HepG2 (cell line): ENCODE data around the gene ZNF48. TPM values are rescaled to one million over a fixed set of nuclear protein-coding genes. Genes with fewer than 3 reads are reported as not detected.

Experiments used
- ETS1 ChIP-seq: sonication (generic); formaldehyde crosslinking; IDR thresholded peaks from 2 replicates; pipeline ENCODE4 v1.4.0; 2020; ENCODE audit warnings: missing genetic modification reagents
- KDM6A ChIP-seq: IDR thresholded peaks from 2 replicates; pipeline ENCODE4 v1.6.1; 2016; ENCODE audit warnings: low read depth
- MIXL1 ChIP-seq: IDR thresholded peaks from 2 replicates; pipeline ENCODE4 v1.6.1; 2016
- NFYC ChIP-seq: IDR thresholded peaks from 2 replicates; pipeline ENCODE4 v1.6.1; 2016; ENCODE audit warnings: missing genetic modification reagents, missing compliant biosample characterization
- PATZ1 ChIP-seq: sonication (generic); formaldehyde crosslinking; IDR thresholded peaks from 2 replicates; pipeline ENCODE4 v1.4.0; 2020; ENCODE audit warnings: missing genetic modification reagents
- RAD51 ChIP-seq: fragments of 450-650 bp; IDR thresholded peaks from 2 replicates; pipeline ENCODE4 v1.6.1; 2016; ENCODE audit warnings: borderline replicate concordance
- SAFB2 ChIP-seq: sonication (generic); formaldehyde crosslinking; IDR thresholded peaks from 2 replicates; pipeline ENCODE4 v1.5.1; 2020; ENCODE audit warnings: missing genetic modification reagents, low read depth, mild to moderate bottlenecking, borderline replicate concordance
- SKIL ChIP-seq: sonication (generic); formaldehyde crosslinking; IDR thresholded peaks from 2 replicates; pipeline ENCODE4 v1.8.0; 2022; ENCODE audit warnings: missing genetic modification reagents, mild to moderate bottlenecking, moderate library complexity, borderline replicate concordance
- SMAD9 ChIP-seq: sonication (generic); formaldehyde crosslinking; IDR thresholded peaks from 2 replicates; pipeline ENCODE4 v1.5.1; 2020; ENCODE audit warnings: mild to moderate bottlenecking, missing genetic modification reagents
- ZBTB26 ChIP-seq: IDR thresholded peaks from 2 replicates; pipeline ENCODE4 v1.6.1; 2016; ENCODE audit warnings: missing compliant biosample characterization, missing genetic modification reagents, borderline replicate concordance
- ZFAT ChIP-seq: sonication (generic); formaldehyde crosslinking; conservative IDR thresholded peaks from 2 replicates; pipeline ENCODE4 v1.8.1; 2023; ENCODE audit warnings: missing genetic modification reagents, inconsistent platforms
- ZFP90 ChIP-seq: sonication (generic); formaldehyde crosslinking; IDR thresholded peaks from 2 replicates; pipeline ENCODE4 v1.8.0; 2022; ENCODE audit warnings: missing genetic modification reagents, mild to moderate bottlenecking, inconsistent platforms, borderline replicate concordance
- ZNF333 ChIP-seq: sonication (generic); formaldehyde crosslinking; IDR thresholded peaks from 2 replicates; pipeline ENCODE4 v1.4.0; 2020; ENCODE audit warnings: mild to moderate bottlenecking, missing genetic modification reagents, borderline replicate concordance
- ZNF501 ChIP-seq: sonication (generic); formaldehyde crosslinking; IDR thresholded peaks from 2 replicates; pipeline ENCODE4 v1.5.1; 2020; ENCODE audit warnings: mild to moderate bottlenecking, moderate library complexity, missing genetic modification reagents
- ZNF589 ChIP-seq: sonication (generic); formaldehyde crosslinking; conservative IDR thresholded peaks from 2 replicates; pipeline ENCODE4 v1.8.0; 2022; ENCODE audit warnings: mild to moderate bottlenecking, moderate library complexity, missing genetic modification reagents
- ZNF703 ChIP-seq: sonication (generic); formaldehyde crosslinking; IDR thresholded peaks from 2 replicates; pipeline ENCODE4 v1.5.1; 2020; ENCODE audit warnings: missing genetic modification reagents, mild to moderate bottlenecking, moderate library complexity, borderline replicate concordance
- ZNF724P ChIP-seq: sonication (generic); formaldehyde crosslinking; IDR thresholded peaks from 2 replicates; pipeline ENCODE4 v1.8.0; 2022; ENCODE audit warnings: missing genetic modification reagents, borderline replicate concordance
- polyA plus RNA-seq, 8 experiments: library from polyadenylated mRNA; depleted of rRNA in 3 of 8; stranded (reverse) in 7 of 8; unstranded in 1 of 8; fragments of >200 nt; fragmentation: Illumina TruSeq in 4 of 8; extraction: Trizol in 4 of 8; gene quantifications; 2 replicates each; pipeline versions ENCODE4 v1.2.1 to v1.2.3, GENCODE V29; 2011 to 2016; ENCODE audit warnings: low read depth in 4 of 8, missing spikeins in 1 of 8, mixed read lengths in 1 of 8; ENCODE audit not compliant: insufficient read depth in 1 of 8
- total RNA-seq, 5 experiments: library from RNA; depleted of rRNA; stranded (reverse); fragments of >200 nt; fragmentation: Illumina TruSeq; extraction: Trizol; gene quantifications; 2 replicates each; pipeline ENCODE4 v1.2.3, GENCODE V29; 2016; ENCODE audit warnings: low read depth in 1 of 5
- TF ChIP-seq, protein P1 (sequence below): sonication (generic); formaldehyde crosslinking; conservative IDR thresholded peaks from 2 replicates; pipeline ENCODE4 v1.4.0; 2020; ENCODE audit warnings: mild to moderate bottlenecking, missing genetic modification reagents, moderate library complexity

Gene ZNF48
- total and polyA plus RNA-seq, 2 of the 13 experiments (the other 11 are each of a cell fraction or from before 2014, with no cell fraction given): 9.9 to 12.3 TPM

GRCh38 chr16:30352488-30353401 lies 42.5 kb upstream of the ZNF48 start (continued):
- TF ChIP-seq ZNF703 (CRISPR knock-in tag) (no peak), KDM6A (CRISPR knock-in tag) (no peak), ZNF333 (CRISPR knock-in tag) (no peak), MIXL1 (CRISPR knock-in tag) (0 out of 2 replicates have a peak, but pooled peaks have one; percentile 16), NFYC (CRISPR knock-in tag) (no peak), ZFP90 (CRISPR knock-in tag) (0 out of 2 replicates have a peak, but pooled peaks have one; percentile 21), PATZ1 (CRISPR knock-in tag) (peak; percentile 84), ZNF501 (CRISPR knock-in tag) (no peak), SAFB2 (0 out of 2 replicates have a peak, but pooled peaks have one; percentile 49), SMAD9 (CRISPR knock-in tag) (no peak), SKIL (CRISPR knock-in tag) (no peak), RAD51 (no peak), ZBTB26 (no peak), ZNF589 (no peak), ZFAT (CRISPR knock-in tag) (no peak), ZNF724P (CRISPR knock-in tag) (no peak), ETS1 (CRISPR knock-in tag) (no peak)
- TF ChIP-seq, protein P1, sequence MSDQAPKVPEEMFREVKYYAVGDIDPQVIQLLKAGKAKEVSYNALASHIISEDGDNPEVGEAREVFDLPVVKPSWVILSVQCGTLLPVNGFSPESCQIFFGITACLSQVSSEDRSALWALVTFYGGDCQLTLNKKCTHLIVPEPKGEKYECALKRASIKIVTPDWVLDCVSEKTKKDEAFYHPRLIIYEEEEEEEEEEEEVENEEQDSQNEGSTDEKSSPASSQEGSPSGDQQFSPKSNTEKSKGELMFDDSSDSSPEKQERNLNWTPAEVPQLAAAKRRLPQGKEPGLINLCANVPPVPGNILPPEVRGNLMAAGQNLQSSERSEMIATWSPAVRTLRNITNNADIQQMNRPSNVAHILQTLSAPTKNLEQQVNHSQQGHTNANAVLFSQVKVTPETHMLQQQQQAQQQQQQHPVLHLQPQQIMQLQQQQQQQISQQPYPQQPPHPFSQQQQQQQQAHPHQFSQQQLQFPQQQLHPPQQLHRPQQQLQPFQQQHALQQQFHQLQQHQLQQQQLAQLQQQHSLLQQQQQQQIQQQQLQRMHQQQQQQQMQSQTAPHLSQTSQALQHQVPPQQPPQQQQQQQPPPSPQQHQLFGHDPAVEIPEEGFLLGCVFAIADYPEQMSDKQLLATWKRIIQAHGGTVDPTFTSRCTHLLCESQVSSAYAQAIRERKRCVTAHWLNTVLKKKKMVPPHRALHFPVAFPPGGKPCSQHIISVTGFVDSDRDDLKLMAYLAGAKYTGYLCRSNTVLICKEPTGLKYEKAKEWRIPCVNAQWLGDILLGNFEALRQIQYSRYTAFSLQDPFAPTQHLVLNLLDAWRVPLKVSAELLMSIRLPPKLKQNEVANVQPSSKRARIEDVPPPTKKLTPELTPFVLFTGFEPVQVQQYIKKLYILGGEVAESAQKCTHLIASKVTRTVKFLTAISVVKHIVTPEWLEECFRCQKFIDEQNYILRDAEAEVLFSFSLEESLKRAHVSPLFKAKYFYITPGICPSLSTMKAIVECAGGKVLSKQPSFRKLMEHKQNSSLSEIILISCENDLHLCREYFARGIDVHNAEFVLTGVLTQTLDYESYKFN (CRISPR knock-in tag): no peak; the same call in 1 of the 2 replicates
